HG03097 (cell line): ENCODE results near the gene PHC1.

Experiments used
- ATAC-seq: cut with Tn5 transposase; IDR thresholded peaks from one replicate; pipeline ENCODE4 v1.9.1; 2021; ENCODE audit not compliant: unreplicated experiment, low FRiP score

PHC1 gene

GRCh38 chr12:8948701-8949341 is 34.5 kb downstream of the PHC1 start:
- ATAC-seq = no peak

- peak; percentile 79 for ATAC-seq
Observed at GRCh38 chr12:8949342-8950220, 35.3 kb downstream of the PHC1 start, which contains the start of gene M6PR. M6PR (minus strand) TSS chr12:8949645; CDS start chr12:8946404, 3,241 bp downstream.

GRCh38 chr12:8950221-8950527 is 35.9 kb downstream of the PHC1 start:
- ATAC-seq = no peak

GRCh38 chr12:8950702-8951478 is 36.6 kb downstream of the PHC1 start:
- no peak for ATAC-seq

GRCh38 chr12:8951744-8952143 is 37.4 kb downstream of the PHC1 start:
- no peak for ATAC-seq

GRCh38 chr12:8953773-8954402 is 39.6 kb downstream of the PHC1 start:
- ATAC-seq = no peak

- no peak for ATAC-seq
Observed at GRCh38 chr12:8956073-8956472, 41.8 kb downstream of the PHC1 start.

GRCh38 chr12:8956772-8957171 is 42.5 kb downstream of the PHC1 start:
- ATAC-seq = no peak

GRCh38 chr12:8957561-8957960 is 43.3 kb downstream of the PHC1 start:
- ATAC-seq = no peak

GRCh38 chr12:8958066-8958465 is 43.8 kb downstream of the PHC1 start:
- ATAC-seq = no peak

GRCh38 chr12:8960176-8960575 is 45.9 kb downstream of the PHC1 start:
- ATAC-seq = no peak

- no peak for ATAC-seq
Observed at GRCh38 chr12:8968761-8969160, 54.5 kb downstream of the PHC1 start.

GRCh38 chr12:8969861-8970411 is 55.6 kb downstream of the PHC1 start:
- ATAC-seq = no peak

- no peak for ATAC-seq
Observed at GRCh38 chr12:8970432-8970831, 56.1 kb downstream of the PHC1 start.

GRCh38 chr12:8980137-8980536 is 65.8 kb downstream of the PHC1 start:
- ATAC-seq = no peak

- no peak for ATAC-seq
Observed at GRCh38 chr12:8985213-8985754, 71.0 kb downstream of the PHC1 start.

GRCh38 chr12:8987163-8987562 is 72.9 kb downstream of the PHC1 start:
- no peak for ATAC-seq

- no peak for ATAC-seq
Observed at GRCh38 chr12:8987685-8988084, 73.4 kb downstream of the PHC1 start.

- no peak for ATAC-seq
Observed at GRCh38 chr12:8989413-8989812, 75.1 kb downstream of the PHC1 start, which contains the start of gene KLRG1. KLRG1 (plus strand) TSS chr12:8989546; CDS start chr12:8989636, 90 bp downstream.
